Spleen (tissue), 11 donors: ENCODE data around the gene ITLN2. TPM values are rescaled to one million over a fixed set of nuclear protein-coding genes. Genes with fewer than 3 reads are reported as not detected.
A peak's percentile ranks its signal among the peaks of the same experiment; 100 is the strongest.
"Not testable (repeated sequence)": the region's sequence is repeated elsewhere in the genome, so short reads cannot be mapped to it uniquely, and the experiment has no call there.

Experiments used
- DNase-seq: peaks from one replicate; pipeline ENCODE4 v3.0.0-alpha.2; 2020
- H3K27ac ChIP-seq, 8 donors: fragments of 200-600 bp; sonication (generic) in 7 of 8; 1 replicate in 4 of 8; 2 replicates in 4 of 8; pipeline versions ENCODE4 v1.5.0 to v1.8.0; 2016 to 2021; ENCODE audit warnings: inconsistent platforms in 4 of 8, mild to moderate bottlenecking in 4 of 8, moderate library complexity in 1 of 8
- H3K27me3 ChIP-seq, 7 donors: fragments of 200-600 bp; sonication (generic) in 6 of 7; replicated peaks in 1 of 7; 1 replicate in 4 of 7; 2 replicates in 3 of 7; pipeline versions ENCODE4 v1.5.0 to v1.8.0; 2016 to 2021; ENCODE audit warnings: inconsistent platforms in 3 of 7, mild to moderate bottlenecking in 1 of 7
- H3K36me3 ChIP-seq, 6 donors: fragments of 200-600 bp; sonication (generic) in 5 of 6; 1 replicate in 4 of 6; 2 replicates in 2 of 6; pipeline versions ENCODE4 v1.5.0 to v1.8.0; 2016 to 2021; ENCODE audit warnings: inconsistent platforms in 2 of 6
- H3K4me1 ChIP-seq, 6 donors: fragments of 200-600 bp; sonication (generic) in 5 of 6; 1 replicate in 3 of 6; 2 replicates in 3 of 6; pipeline versions ENCODE4 v1.5.0 to v1.8.0; 2016 to 2021; ENCODE audit warnings: inconsistent platforms in 3 of 6
- H3K4me3 ChIP-seq, 8 donors: fragments of 200-600 bp; sonication (generic) in 7 of 8; 1 replicate in 4 of 8; 2 replicates in 4 of 8; pipeline versions ENCODE4 v1.5.0 to v1.8.0; 2016 to 2021; ENCODE audit warnings: inconsistent platforms in 4 of 8, mild to moderate bottlenecking in 4 of 8, moderate library complexity in 2 of 8
- H3K9me3 ChIP-seq, 8 donors: fragments of 200-600 bp; sonication (generic) in 7 of 8; 1 replicate in 4 of 8; 2 replicates in 4 of 8; pipeline versions ENCODE4 v1.5.0 to v1.8.0; 2016 to 2021; ENCODE audit warnings: inconsistent platforms in 4 of 8
- CTCF ChIP-seq, 11 experiments: fragments of 200-600 bp in 7 of 11; fragments of 450-650 bp in 4 of 11; sonication (generic) in 4 of 11; IDR thresholded peaks in 8 of 11; conservative IDR thresholded peaks in 3 of 11; 1 replicate in 7 of 11; 2 replicates in 4 of 11; pipeline versions ENCODE4 v1.4.0 to v1.8.0; 2016 to 2021; ENCODE audit warnings: antibody characterized with exemption in 11 of 11, inconsistent platforms in 4 of 11, mild to moderate bottlenecking in 1 of 11
- POLR2A ChIP-seq, 3 donors: fragments of 450-650 bp; IDR thresholded peaks; one replicate each; pipeline ENCODE4 v1.5.1; 2017; ENCODE audit warnings: antibody characterized with exemption in 3 of 3, mild to moderate bottlenecking in 1 of 3
- POLR2AphosphoS5 ChIP-seq, 3 donors: sonication (generic); formaldehyde crosslinking; IDR thresholded peaks; one replicate each; pipeline ENCODE4 v1.5.1; 2017; ENCODE audit warnings: antibody characterized with exemption in 3 of 3
- WGBS, 5 donors: extraction: QIAGEN DNeasy Blood & Tissue Kit in 3 of 5; methylation state at CpG; one replicate each; pipeline versions ENCODE4 v1.1.5 to v1.1.7; 2013 to 2018; 5-methylcytosine and 5-hydroxymethylcytosine counted together
- intact Hi-C: fragments of 100-400 bp; cut with DNase I; formaldehyde crosslinking; loops from one replicate; pipeline ENCODE4 v1.15.0; 2023; ENCODE audit warnings: low total_unique reads
- polyA plus RNA-seq, 3 donors: library from polyadenylated mRNA; stranded (reverse); fragments of 200-250 nt; gene quantifications; one replicate each; pipeline ENCODE4 v1.2.1, GENCODE V29; 2013
- total RNA-seq, 7 donors: library from RNA; depleted of rRNA in 3 of 7; stranded (reverse); fragments of >200 nt in 3 of 7; fragmentation: NEBNext Ultra II Directional in 4 of 7; extraction: Animal tissue kit (Norgen Biotek cat#: 25700) in 4 of 7; gene quantifications; one replicate each; pipeline versions ENCODE4 v1.1.0 to v1.2.1, GENCODE V29; 2016 to 2021
- donor health status: healthy with polysubstance abuse.
- donor health status: DM: no; HTN: no; CAD: no; lungs with moderate emphysema.
- donor health status: DM: no; HTN: no; CAD: no.
- donor health status: Bipolar disorder and iron deficiency.
- donor health status: healthy.
- donor health status: DM: no; HTN: no; CAD: no.
- donor health status: DM: yes; HTN: yes; CAD: no.

The ITLN2 gene
- total and polyA plus RNA-seq, 10 donors = not detected

- WGBS, 5 donors = 93 to 96% (median 95%) methylated on average over 5 of the region's 5 CpGs
These were observed 44.8 kb upstream of the ITLN2 start for GRCh38 chr1:160999376-160999775.

GRCh38 chr1:160997323-160998038, 42.9 kb upstream of the ITLN2 start:
- H3K27me3 ChIP-seq = no peaks in the 10 kb centered on the region
- TF ChIP-seq POLR2A (IDR thresholded peaks at IDR 0.05) (no peak), POLR2AphosphoS5 (IDR thresholded peaks at IDR 0.05) (peak in 2 of 3 donors; percentile 51 to 80), CTCF (IDR thresholded peaks at IDR 0.05 in 8 of 11, conservative IDR thresholded peaks at IDR 0.05 in 3 of 11) (peak; percentile 37 to 80 (median 76))
- H3K9me3 ChIP-seq = no peaks in the 10 kb centered on the region
- peaks cover 0 to 51% (median 23%) of the 10 kb centered on the region in 6 donors for H3K4me1 ChIP-seq
- peak; percentile 84 for DNase-seq
- H3K4me3 ChIP-seq = no peak overlapping the region
- H3K36me3 ChIP-seq = peaks cover 0 to 44% (median 31%) of the 10 kb centered on the region in 6 donors
- 50 to 80% (median 68%) methylated on average over 1 of the region's 1 CpG for WGBS, 5 donors
- peak overlapping the region; percentile 27 to 82 (median 73) for H3K27ac ChIP-seq
- intact Hi-C loops = loop anchor here (5.0 kb wide), 1 partner anchor 100 kb away; the partner anchor contains the start of gene KLHDC9

More at GRCh38 chr1:160999376-160999775, 44.8 kb upstream of the ITLN2 start:
- no peaks in the 10 kb centered on the region for H3K9me3 ChIP-seq
- DNase-seq = no peak
- peak overlapping the region in 2 of 8 donors; percentile 75 to 82 for H3K27ac ChIP-seq
- peaks cover 0 to 44% (median 31%) of the 10 kb centered on the region in 6 donors for H3K36me3 ChIP-seq
- H3K4me3 ChIP-seq = no peak overlapping the region
- H3K4me1 ChIP-seq = peaks cover 0 to 45% (median 22%) of the 10 kb centered on the region in 6 donors
- H3K27me3 ChIP-seq = no peaks in the 10 kb centered on the region
- TF ChIP-seq POLR2AphosphoS5 (IDR thresholded peaks at IDR 0.05) (no peak), CTCF (IDR thresholded peaks at IDR 0.05 in 8 of 11, conservative IDR thresholded peaks at IDR 0.05 in 3 of 11) (no peak), POLR2A (IDR thresholded peaks at IDR 0.05) (no peak)
- intact Hi-C loops = loop anchor here (5.0 kb wide), 1 partner anchor 98 kb away; the partner anchor contains the start of gene KLHDC9

GRCh38 chr1:160996178-160996577, 41.6 kb upstream of the ITLN2 start:
- Histone ChIP-seq H3K36me3 (peaks cover 0 to 34% (median 29%) of the 10 kb centered on the region in 6 donors), H3K4me3 (no peak overlapping the region), H3K9me3 (no peaks in the 10 kb centered on the region), H3K27me3 (no peaks in the 10 kb centered on the region), H3K27ac (peak overlapping the region in 5 of 8 donors; percentile 65 to 82 (median 78)), H3K4me1 (peaks cover 0 to 39% (median 20%) of the 10 kb centered on the region in 6 donors)
- intact Hi-C loops = loop anchor here (5.0 kb wide), 1 partner anchor 101 kb away; the partner anchor contains the start of gene KLHDC9
- no peak for DNase-seq
- 78 to 90% (median 85%) methylated on average over 3 of the region's 3 CpGs for WGBS, 5 donors
- TF ChIP-seq POLR2A (IDR thresholded peaks at IDR 0.05) (no peak), POLR2AphosphoS5 (IDR thresholded peaks at IDR 0.05) (no peak), CTCF (IDR thresholded peaks at IDR 0.05 in 8 of 11, conservative IDR thresholded peaks at IDR 0.05 in 3 of 11) (no peak)

GRCh38 chr1:160993544-160994193, 39.1 kb upstream of the ITLN2 start:
- intact Hi-C loops = no loop called here
- Histone ChIP-seq H3K9me3 (no peaks in the 10 kb centered on the region), H3K4me3 (no peak overlapping the region), H3K36me3 (peaks cover 0 to 9% (median 5%) of the 10 kb centered on the region in 6 donors), H3K27ac (no peak overlapping the region), H3K4me1 (peaks cover 0 to 43% (median 25%) of the 10 kb centered on the region in 6 donors), H3K27me3 (no peaks in the 10 kb centered on the region)
- no peak for TF ChIP-seq POLR2AphosphoS5 (IDR thresholded peaks at IDR 0.05)
- peak in 7 of 11 experiments; percentile 14 to 47 (median 38) for TF ChIP-seq CTCF (IDR thresholded peaks at IDR 0.05 in 8 of 11, conservative IDR thresholded peaks at IDR 0.05 in 3 of 11)
- 78 to 82% (median 81%) methylated on average over 14 of the region's 14 CpGs for WGBS, 5 donors
- no peak for DNase-seq

GRCh38 chr1:160992036-160992435, 37.4 kb upstream of the ITLN2 start:
- H3K27me3 ChIP-seq, DNase-seq, intact Hi-C loops, H3K27ac ChIP-seq, H3K4me3 ChIP-seq, H3K9me3 ChIP-seq, H3K36me3 ChIP-seq: not testable (repeated sequence)
- peaks cover 0 to 28% (median 16%) of the 10 kb centered on the region in 6 donors for H3K4me1 ChIP-seq
- 86 to 98% (median 90%) methylated on average over 4 of the region's 4 CpGs for WGBS, 5 donors
